SU-DHL-6 (cell line): ENCODE results near the gene FAM120A.

Experiments
- CTCF ChIP-seq: fragments of 200-600 bp; sonication (generic); IDR thresholded peaks from one replicate; pipeline ENCODE4 v1.5.1; 2017; ENCODE audit warnings: antibody characterized with exemption, mild to moderate bottlenecking, low read length, moderate library complexity; ENCODE audit not compliant: insufficient read depth, poor library complexity, severe bottlenecking
- EZH2phosphoT487 ChIP-seq: fragments of 200-600 bp; sonication (generic), shearing (Covaris generic); conservative IDR thresholded peaks from 2 replicates; pipeline ENCODE4 v1.6.1; 2018; ENCODE audit warnings: mild to moderate bottlenecking, antibody characterized with exemption, low read length, moderate library complexity, mixed read lengths

- TF ChIP-seq CTCF (no peak), EZH2phosphoT487 (no peak)
Observed at GRCh38 chr9:93574091-93574899, 122.8 kb downstream of the FAM120A start.
